BE2C (cell line): ENCODE results near the gene USF2.

Experiments used
- DNase-seq: peaks from one replicate; pipeline ENCODE4 v3.0.0-alpha.2; 2020
- H3K27me3 ChIP-seq: fragments of 250-450 bp; sonication (Bioruptor Pico); 2 replicates; pipeline ENCODE4 v1.5.1; 2020; ENCODE audit warnings: mild to moderate bottlenecking
- H3K36me3 ChIP-seq: fragments of 250-450 bp; sonication (Bioruptor Pico); 2 replicates; pipeline ENCODE4 v1.5.1; 2020; ENCODE audit warnings: mild to moderate bottlenecking
- H3K4me1 ChIP-seq: fragments of 250-450 bp; sonication (Bioruptor Pico); 2 replicates; pipeline ENCODE4 v1.5.1; 2020
- H3K4me3 ChIP-seq: 2 replicates; pipeline ENCODE4 v1.5.1; 2011; ENCODE audit warnings: low read depth, low read length
- H3K9me3 ChIP-seq: fragments of 250-450 bp; sonication (Bioruptor Pico); 2 replicates; pipeline ENCODE4 v1.5.1; 2020
- CTCF ChIP-seq: IDR thresholded peaks from 2 replicates; pipeline ENCODE4 v1.5.1; 2012; ENCODE audit warnings: mild to moderate bottlenecking, low read depth, low read length

The USF2 gene

GRCh38 chr19:35249848-35250711 is 18.7 kb upstream of the USF2 start:
- no peaks in the 10 kb centered on the region for H3K9me3 ChIP-seq
- H3K4me3 ChIP-seq, result no peak overlapping the region
- H3K36me3 ChIP-seq, result no peaks in the 10 kb centered on the region
- no peak for TF ChIP-seq CTCF
- DNase-seq, result no peak
- peaks cover 35% of the 10 kb centered on the region for H3K27me3 ChIP-seq
- H3K4me1 ChIP-seq, result no peaks in the 10 kb centered on the region

GRCh38 chr19:35251456-35251855 is 17.3 kb upstream of the USF2 start:
- no peak for DNase-seq
- Histone ChIP-seq H3K36me3 (no peaks in the 10 kb centered on the region), H3K9me3 (no peaks in the 10 kb centered on the region), H3K4me1 (no peaks in the 10 kb centered on the region), H3K4me3 (no peak overlapping the region), H3K27me3 (peaks cover 35% of the 10 kb centered on the region)
- no peak for TF ChIP-seq CTCF

GRCh38 chr19:35253316-35254286 is 15.2 kb upstream of the USF2 start:
- Histone ChIP-seq H3K27me3 (peaks cover 19% of the 10 kb centered on the region), H3K9me3 (no peaks in the 10 kb centered on the region), H3K4me3 (no peak overlapping the region), H3K36me3 (no peaks in the 10 kb centered on the region), H3K4me1 (no peaks in the 10 kb centered on the region)
- no peak for TF ChIP-seq CTCF
- DNase-seq, result no peak

- Histone ChIP-seq H3K36me3 (no peaks in the 10 kb centered on the region), H3K4me3 (no peak overlapping the region), H3K9me3 (no peaks in the 10 kb centered on the region), H3K27me3 (peaks cover 8% of the 10 kb centered on the region), H3K4me1 (no peaks in the 10 kb centered on the region)
- DNase-seq, result no peak
- TF ChIP-seq CTCF, result no peak
Observed at GRCh38 chr19:35254341-35255297, 14.1 kb upstream of the USF2 start.

- no peak for TF ChIP-seq CTCF
- no peaks in the 10 kb centered on the region for H3K9me3 ChIP-seq
- no peaks in the 10 kb centered on the region for H3K36me3 ChIP-seq
- H3K4me1 ChIP-seq, result no peaks in the 10 kb centered on the region
- H3K4me3 ChIP-seq, result no peak overlapping the region
- no peak for DNase-seq
- no peaks in the 10 kb centered on the region for H3K27me3 ChIP-seq
Observed at GRCh38 chr19:35256566-35256965, 12.2 kb upstream of the USF2 start.
